Trophoblast cell (in vitro differentiated cells and primary cell): ENCODE data around the gene ORMDL3.

Experiments
- DNase-seq, 2 donors: peaks; one replicate each; pipeline ENCODE4 v3.0.0-alpha.2; 2016
- H2AFZ ChIP-seq: 2 replicates; pipeline ENCODE4 v1.6.1; 2013; ENCODE audit warnings: low read length, moderate library complexity, mild to moderate bottlenecking; ENCODE audit not compliant: insufficient read depth, poor library complexity
- H2AK5ac ChIP-seq: 2 replicates; pipeline ENCODE4 v1.6.1; 2013; ENCODE audit warnings: mild to moderate bottlenecking, low read length
- H2BK120ac ChIP-seq: 2 replicates; pipeline ENCODE4 v1.6.1; 2013; ENCODE audit warnings: low read length, mild to moderate bottlenecking, moderate library complexity; ENCODE audit not compliant: insufficient read depth, poor library complexity
- H2BK12ac ChIP-seq: 2 replicates; pipeline ENCODE4 v1.6.1; 2013; ENCODE audit warnings: mild to moderate bottlenecking, low read length, moderate library complexity
- H2BK5ac ChIP-seq: 2 replicates; pipeline ENCODE4 v1.6.1; 2013; ENCODE audit warnings: low read length, low read depth, moderate library complexity, mild to moderate bottlenecking; ENCODE audit not compliant: poor library complexity
- H3K14ac ChIP-seq: 2 replicates; pipeline ENCODE4 v1.6.1; 2013; ENCODE audit warnings: mild to moderate bottlenecking, low read length
- H3K18ac ChIP-seq: 2 replicates; pipeline ENCODE4 v1.6.1; 2013; ENCODE audit warnings: mild to moderate bottlenecking, low read length
- H3K23ac ChIP-seq: 2 replicates; pipeline ENCODE4 v1.6.1; 2013; ENCODE audit warnings: low read length
- H3K27ac ChIP-seq: 2 replicates; pipeline ENCODE4 v1.5.1; 2013; ENCODE audit warnings: low read depth, mild to moderate bottlenecking, inconsistent platforms, low read length, moderate library complexity
- H3K27me3 ChIP-seq: 2 replicates; pipeline ENCODE4 v1.6.1; 2013; ENCODE audit warnings: inconsistent platforms, mild to moderate bottlenecking, low read length, moderate library complexity; ENCODE audit not compliant: insufficient read depth
- H3K36me3 ChIP-seq, 2 experiments: 1 replicate in 1 of 2; 2 replicates in 1 of 2; pipeline ENCODE4 v1.6.1; 2013; ENCODE audit warnings: low read length in 2 of 2, mild to moderate bottlenecking in 2 of 2, moderate library complexity in 1 of 2; ENCODE audit not compliant: insufficient read depth in 2 of 2, control insufficient read depth in 1 of 2
- H3K4ac ChIP-seq: 2 replicates; pipeline ENCODE4 v1.6.1; 2013; ENCODE audit warnings: low read depth, mild to moderate bottlenecking, low read length, moderate library complexity
- H3K4me1 ChIP-seq, 2 experiments: 1 replicate in 1 of 2; 2 replicates in 1 of 2; pipeline ENCODE4 v1.6.1; 2013; ENCODE audit warnings: low read length in 2 of 2, mild to moderate bottlenecking in 2 of 2, moderate library complexity in 1 of 2; ENCODE audit not compliant: insufficient read depth in 2 of 2, control insufficient read depth in 1 of 2
- H3K4me2 ChIP-seq: 2 replicates; pipeline ENCODE4 v1.6.1; 2013; ENCODE audit warnings: inconsistent platforms, mild to moderate bottlenecking, low read length, moderate library complexity
- H3K4me3 ChIP-seq: 2 replicates; pipeline ENCODE4 v1.5.1; 2013; ENCODE audit warnings: mild to moderate bottlenecking, low read depth, low read length, inconsistent platforms
- H3K79me1 ChIP-seq: one replicate; pipeline ENCODE4 v1.6.1; 2013; ENCODE audit warnings: low read length
- H3K79me2 ChIP-seq: 2 replicates; pipeline ENCODE4 v1.6.1; 2013; ENCODE audit warnings: low read length, mild to moderate bottlenecking; ENCODE audit not compliant: control insufficient read depth, insufficient read depth, poor library complexity
- H3K9ac ChIP-seq: 2 replicates; pipeline ENCODE4 v1.6.1; 2013; ENCODE audit warnings: mild to moderate bottlenecking, low read length
- H3K9me3 ChIP-seq: 2 replicates; pipeline ENCODE4 v1.6.1; 2013; ENCODE audit warnings: low read depth, mild to moderate bottlenecking, control low read depth, inconsistent platforms, low read length; ENCODE audit not compliant: insufficient read depth
- H4K12ac ChIP-seq: 2 replicates; pipeline ENCODE4 v1.6.1; 2013; ENCODE audit warnings: low read depth, mild to moderate bottlenecking, low read length, moderate library complexity
- H4K8ac ChIP-seq: 2 replicates; pipeline ENCODE4 v1.6.1; 2013; ENCODE audit warnings: low read depth, mild to moderate bottlenecking, low read length, moderate library complexity
- H4K91ac ChIP-seq: one replicate; pipeline ENCODE4 v1.6.1; 2013; ENCODE audit warnings: low read depth, mild to moderate bottlenecking, low read length, moderate library complexity
- WGBS: extraction: QIAGEN DNeasy Blood & Tissue Kit; methylation state at CpG from one replicate; pipeline ENCODE4 v1.1.7; 2013; ENCODE audit warnings: missing lambda C conversion rate; ENCODE audit not compliant: insufficient read length, insufficient coverage; ENCODE audit errors: extremely low coverage; 5-methylcytosine and 5-hydroxymethylcytosine counted together

ORMDL3 gene

DNA sequence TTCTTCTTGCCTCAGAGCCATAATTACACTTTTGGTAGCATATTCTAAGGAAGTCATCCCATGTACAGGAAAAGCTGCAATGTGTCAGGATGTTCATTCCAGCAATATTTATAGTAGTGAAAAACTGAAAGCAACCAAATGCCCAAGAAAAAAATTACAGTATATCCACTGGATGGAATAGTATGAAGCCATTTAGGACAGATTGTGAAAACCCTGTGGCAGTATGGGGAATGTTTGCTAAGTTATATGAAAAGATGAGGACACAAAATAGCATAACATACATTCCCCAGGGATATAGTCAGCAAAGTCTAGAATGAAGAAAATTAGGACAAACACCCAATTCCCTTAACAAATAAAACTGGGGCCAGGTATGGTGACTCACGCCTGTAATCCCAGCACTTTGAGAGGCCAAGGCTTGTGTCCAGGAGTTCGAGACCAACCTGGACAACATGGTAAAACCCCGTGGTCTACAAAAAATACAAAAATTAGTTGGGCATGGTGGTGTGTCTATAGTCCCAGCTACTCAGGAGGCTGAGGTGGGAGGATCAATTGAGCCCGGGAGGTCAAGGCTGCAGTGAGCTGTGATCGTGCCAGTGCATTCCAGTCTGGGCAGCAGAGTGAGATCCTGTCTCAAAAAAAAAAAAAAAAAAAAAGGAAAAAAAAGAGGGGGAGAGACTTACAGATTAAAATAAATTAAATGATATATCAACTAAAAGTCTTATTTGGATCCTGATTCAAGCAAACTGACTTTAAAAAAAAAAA is 2.4 kb upstream of the ORMDL3 start:
- Histone ChIP-seq H3K4me3 (no peak overlapping the region), H3K9me3 (peaks cover 2% of the 10 kb centered on the region), H4K8ac (no peak overlapping the region), H2AFZ (no peak overlapping the region), H4K12ac (no peak overlapping the region), H2BK12ac (no peak overlapping the region), H3K27me3 (no peaks in the 10 kb centered on the region), H2AK5ac (no peak overlapping the region), H2BK5ac (no peak overlapping the region), H3K79me2 (peaks cover 7% of the 10 kb centered on the region), H3K4ac (no peak overlapping the region), H3K14ac (no peak overlapping the region), H3K4me2 (no peak overlapping the region), H3K18ac (no peak overlapping the region), H3K27ac (no peak overlapping the region), H3K4me1 (peaks cover 15% of the 10 kb centered on the region in 2 experiments), H3K36me3 (no peaks in the 10 kb centered on the region), H2BK120ac (no peak overlapping the region), H3K23ac (no peak overlapping the region), H3K79me1 (peaks cover 8% of the 10 kb centered on the region), H4K91ac (no peak overlapping the region), H3K9ac (no peak overlapping the region)
- peak; percentile 61 to 93 for DNase-seq
- no CpG with 5 or more reads among the region's 5 CpGs for WGBS

GRCh38 chr17:39928858-39929645 is 1.7 kb upstream of the ORMDL3 start:
- no peak overlapping the region for H4K8ac ChIP-seq
- H2BK5ac ChIP-seq: no peak overlapping the region
- no peak overlapping the region for H3K4me3 ChIP-seq
- DNase-seq: peak in 1 of 2 donors; percentile 77
- no peak overlapping the region for H3K14ac ChIP-seq
- no peak overlapping the region for H2BK12ac ChIP-seq
- H3K9ac ChIP-seq: no peak overlapping the region
- H2AFZ ChIP-seq: no peak overlapping the region
- no peak overlapping the region for H4K12ac ChIP-seq
- H3K4me2 ChIP-seq: no peak overlapping the region
- H3K27me3 ChIP-seq: no peaks in the 10 kb centered on the region
- H3K36me3 ChIP-seq: peaks cover 0 to under 1% of the 10 kb centered on the region in 2 experiments
- H3K23ac ChIP-seq: no peak overlapping the region
- no peak overlapping the region for H2BK120ac ChIP-seq
- no peak overlapping the region for H4K91ac ChIP-seq
- no peak overlapping the region for H3K4ac ChIP-seq
- no peak overlapping the region for H3K27ac ChIP-seq
- peaks cover 7% of the 10 kb centered on the region for H3K79me2 ChIP-seq
- peaks cover 21 to 23% of the 10 kb centered on the region in 2 experiments for H3K4me1 ChIP-seq
- H3K9me3 ChIP-seq: peaks cover 2% of the 10 kb centered on the region
- H3K18ac ChIP-seq: no peak overlapping the region
- no CpG with 5 or more reads among the region's 8 CpGs for WGBS
- peaks cover 8% of the 10 kb centered on the region for H3K79me1 ChIP-seq
- no peak overlapping the region for H2AK5ac ChIP-seq

DNA sequence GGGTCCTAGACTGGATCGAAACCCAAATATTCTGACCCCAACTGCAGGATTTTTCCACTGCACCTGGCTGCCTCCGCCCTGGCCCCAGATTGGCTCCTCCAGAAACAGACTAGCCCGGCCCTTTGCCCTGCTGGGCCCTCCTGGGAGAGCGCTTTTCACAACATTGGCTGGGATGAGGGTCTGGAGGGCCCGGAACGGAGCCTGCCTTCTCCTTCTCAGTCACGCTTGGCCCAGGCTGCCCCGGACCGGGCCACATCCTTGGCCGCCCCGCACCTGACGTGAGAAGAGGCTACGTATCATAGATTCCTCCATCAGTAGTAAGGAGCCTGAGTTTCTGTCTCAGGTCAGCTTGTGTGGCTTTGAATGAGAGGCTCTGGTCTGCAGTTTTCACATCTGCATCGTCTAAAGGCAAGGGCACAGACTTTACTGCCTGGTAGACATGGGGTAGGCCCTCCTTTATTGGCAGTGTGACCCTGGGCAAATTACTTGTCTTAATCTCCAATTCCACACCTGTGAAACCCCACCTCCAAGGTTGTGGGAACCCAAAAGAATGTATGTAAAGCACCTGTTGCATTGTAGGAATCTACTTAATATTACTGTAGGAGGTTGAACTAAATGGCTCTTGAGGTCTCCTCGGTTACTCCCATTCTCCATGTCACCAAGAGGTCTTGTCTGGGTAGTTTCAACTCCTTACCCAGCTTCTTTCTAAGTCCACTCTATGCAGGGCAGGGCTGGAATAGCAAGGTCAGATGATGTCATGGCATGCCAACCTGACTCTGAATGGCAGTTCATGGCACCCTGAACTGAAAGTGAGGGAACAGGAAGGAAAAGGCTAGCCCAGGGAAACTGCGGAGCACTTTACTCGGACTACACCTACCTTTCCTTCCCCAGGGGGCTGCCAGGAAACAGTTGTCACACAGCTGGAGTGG is 792 bp upstream of the ORMDL3 start:
- Histone ChIP-seq H2BK12ac (no peak overlapping the region), H2AK5ac (no peak overlapping the region), H2BK120ac (peak overlapping the region; percentile 20), H3K79me1 (peaks cover 8% of the 10 kb centered on the region), H3K14ac (peak overlapping the region; percentile 65), H2BK5ac (no peak overlapping the region), H3K27me3 (no peaks in the 10 kb centered on the region), H4K12ac (peak overlapping the region; percentile 86), H3K27ac (no peak overlapping the region), H3K4me1 (peaks cover 25 to 26% of the 10 kb centered on the region in 2 experiments), H3K9ac (peak overlapping the region; percentile 26), H3K23ac (no peak overlapping the region), H3K36me3 (peaks cover 8 to 9% of the 10 kb centered on the region in 2 experiments), H3K4me3 (no peak overlapping the region), H3K9me3 (peaks cover 2% of the 10 kb centered on the region), H3K79me2 (peaks cover 7% of the 10 kb centered on the region), H3K4ac (peak overlapping the region; percentile 27), H4K8ac (peak overlapping the region; percentile 97), H3K4me2 (peak overlapping the region; percentile 81), H2AFZ (peak overlapping the region; percentile 100), H4K91ac (peak overlapping the region; percentile 67), H3K18ac (peak overlapping the region; percentile 47)
- peak; percentile 27 to 38 for DNase-seq
- WGBS: no CpG with 5 or more reads among the region's 17 CpGs

DNA sequence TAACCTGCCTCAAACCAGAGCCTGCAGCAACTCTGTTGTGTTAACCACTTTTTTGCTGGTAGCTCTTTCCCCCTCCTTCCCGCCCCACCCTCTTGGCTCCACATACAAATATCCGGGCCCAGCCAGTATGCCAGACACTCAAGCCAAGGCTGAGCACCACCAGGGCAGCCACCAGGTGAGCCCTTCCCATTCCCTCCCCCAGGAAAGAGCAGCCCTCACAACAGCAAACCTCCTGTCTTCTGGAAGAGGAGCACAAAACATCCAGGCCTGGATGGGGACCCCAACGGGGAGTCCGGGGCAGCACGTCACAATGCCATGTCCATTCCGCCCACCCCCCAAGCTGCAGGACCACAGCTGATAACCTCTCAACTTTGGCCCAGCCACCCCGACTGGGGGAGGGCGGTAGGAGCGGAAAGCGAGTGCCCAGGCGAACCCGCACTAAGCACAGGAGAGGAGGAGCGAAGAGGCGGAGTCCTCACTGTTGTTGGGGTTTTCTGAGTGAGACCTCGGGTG is 757 bp downstream of the ORMDL3 start:
- H3K14ac ChIP-seq: no peak overlapping the region
- peaks cover 2% of the 10 kb centered on the region for H3K9me3 ChIP-seq
- H3K4me2 ChIP-seq: peak overlapping the region; percentile 92
- H2AFZ ChIP-seq: peak overlapping the region; percentile 51
- H3K4ac ChIP-seq: peak overlapping the region; percentile 91
- peaks cover 23% of the 10 kb centered on the region in 2 experiments for H3K36me3 ChIP-seq
- peaks cover 8% of the 10 kb centered on the region for H3K79me1 ChIP-seq
- H2BK120ac ChIP-seq: peak overlapping the region; percentile 0
- no peak overlapping the region for H2AK5ac ChIP-seq
- peak overlapping the region; percentile 73 for H4K8ac ChIP-seq
- H2BK12ac ChIP-seq: no peak overlapping the region
- no peak overlapping the region for H3K27ac ChIP-seq
- peak overlapping the region; percentile 72 for H4K91ac ChIP-seq
- H2BK5ac ChIP-seq: no peak overlapping the region
- no peak overlapping the region for H3K23ac ChIP-seq
- no CpG with 5 or more reads among the region's 15 CpGs for WGBS
- H3K18ac ChIP-seq: no peak overlapping the region
- peak overlapping the region; percentile 51 for H4K12ac ChIP-seq
- H3K79me2 ChIP-seq: peaks cover 7% of the 10 kb centered on the region
- H3K27me3 ChIP-seq: no peaks in the 10 kb centered on the region
- H3K9ac ChIP-seq: peak overlapping the region; percentile 57
- peak overlapping the region; percentile 84 for H3K4me3 ChIP-seq
- peaks cover 25 to 26% of the 10 kb centered on the region in 2 experiments for H3K4me1 ChIP-seq
- peak in 1 of 2 donors; percentile 42 for DNase-seq
